Esophagus (tissue), 2 donors: Measurements from ENCODE around the gene GNB1L. TPM values are rescaled to one million over a fixed set of nuclear protein-coding genes. Genes with fewer than 3 reads are reported as not detected.

Experiments used
- H3K27ac ChIP-seq, 2 donors: one replicate each; pipeline ENCODE4 v1.5.1; 2013; ENCODE audit warnings: low read depth in 2 of 2, mild to moderate bottlenecking in 2 of 2, inconsistent platforms in 1 of 2, low read length in 1 of 2, moderate library complexity in 1 of 2
- H3K27me3 ChIP-seq, 2 donors: one replicate each; pipeline ENCODE4 v1.6.1; 2013; ENCODE audit warnings: low read length in 2 of 2, control low read depth in 1 of 2, mild to moderate bottlenecking in 1 of 2; ENCODE audit not compliant: insufficient read depth in 2 of 2, control insufficient read depth in 1 of 2
- H3K36me3 ChIP-seq, 2 donors: one replicate each; pipeline ENCODE4 v1.6.1; 2013; ENCODE audit warnings: low read length in 1 of 2; ENCODE audit not compliant: control insufficient read depth in 2 of 2, insufficient read depth in 2 of 2
- H3K4me1 ChIP-seq, 2 donors: one replicate each; pipeline ENCODE4 v1.6.1; 2013; ENCODE audit warnings: low read length in 1 of 2; ENCODE audit not compliant: control insufficient read depth in 2 of 2, insufficient read depth in 2 of 2
- H3K4me3 ChIP-seq, 2 donors: one replicate each; pipeline ENCODE4 v1.5.1; 2013; ENCODE audit warnings: low read length in 2 of 2, mild to moderate bottlenecking in 2 of 2, low read depth in 1 of 2, moderate library complexity in 1 of 2
- H3K9me3 ChIP-seq, 2 donors: one replicate each; pipeline ENCODE4 v1.6.1; 2013; ENCODE audit warnings: mild to moderate bottlenecking in 2 of 2, low read depth in 1 of 2, low read length in 1 of 2, moderate library complexity in 1 of 2; ENCODE audit not compliant: control insufficient read depth in 2 of 2, insufficient read depth in 1 of 2
- WGBS, 2 donors: extraction: QIAGEN DNeasy Blood & Tissue Kit; methylation state at CpG; one replicate each; pipeline ENCODE4 v1.1.7; 2013; 5-methylcytosine and 5-hydroxymethylcytosine counted together
- polyA plus RNA-seq, 2 donors: library from polyadenylated mRNA; stranded (reverse); fragments of 200-250 nt; gene quantifications; one replicate each; pipeline ENCODE4 v1.2.3, GENCODE V29; 2013
- donor health status: healthy with polysubstance abuse.
- donor health status: Bipolar disorder and iron deficiency.

Gene GNB1L
- polyA plus RNA-seq, 2 donors: 4.7 to 6.6 TPM

DNA sequence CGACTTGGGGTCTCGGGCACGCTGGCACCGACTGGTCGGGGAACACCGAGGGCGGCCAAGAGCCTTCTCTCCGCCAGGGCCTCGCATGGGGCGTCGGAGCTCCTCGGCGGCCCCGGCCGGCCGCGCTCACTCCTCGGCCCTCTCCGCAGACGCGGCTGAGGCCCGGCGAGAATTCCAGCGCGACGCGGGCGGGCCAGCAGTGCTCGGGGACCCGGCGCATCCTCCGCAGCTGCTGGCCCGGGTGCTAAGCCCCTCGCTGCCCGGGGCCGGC is 88.5 kb downstream of the GNB1L start:
- H3K27me3 ChIP-seq: peaks cover 0 to 16% of the 10 kb centered on the region in 2 donors
- no peaks in the 10 kb centered on the region for H3K36me3 ChIP-seq
- WGBS, 2 donors: 2% methylated on average over 31 to 36 of the region's 36 CpGs
- peak overlapping the region; percentile 26 to 38 for H3K27ac ChIP-seq
- H3K9me3 ChIP-seq: no peaks in the 10 kb centered on the region
- peak overlapping the region; percentile 46 to 49 for H3K4me3 ChIP-seq
- peaks cover 3 to 12% of the 10 kb centered on the region in 2 donors for H3K4me1 ChIP-seq

DNA sequence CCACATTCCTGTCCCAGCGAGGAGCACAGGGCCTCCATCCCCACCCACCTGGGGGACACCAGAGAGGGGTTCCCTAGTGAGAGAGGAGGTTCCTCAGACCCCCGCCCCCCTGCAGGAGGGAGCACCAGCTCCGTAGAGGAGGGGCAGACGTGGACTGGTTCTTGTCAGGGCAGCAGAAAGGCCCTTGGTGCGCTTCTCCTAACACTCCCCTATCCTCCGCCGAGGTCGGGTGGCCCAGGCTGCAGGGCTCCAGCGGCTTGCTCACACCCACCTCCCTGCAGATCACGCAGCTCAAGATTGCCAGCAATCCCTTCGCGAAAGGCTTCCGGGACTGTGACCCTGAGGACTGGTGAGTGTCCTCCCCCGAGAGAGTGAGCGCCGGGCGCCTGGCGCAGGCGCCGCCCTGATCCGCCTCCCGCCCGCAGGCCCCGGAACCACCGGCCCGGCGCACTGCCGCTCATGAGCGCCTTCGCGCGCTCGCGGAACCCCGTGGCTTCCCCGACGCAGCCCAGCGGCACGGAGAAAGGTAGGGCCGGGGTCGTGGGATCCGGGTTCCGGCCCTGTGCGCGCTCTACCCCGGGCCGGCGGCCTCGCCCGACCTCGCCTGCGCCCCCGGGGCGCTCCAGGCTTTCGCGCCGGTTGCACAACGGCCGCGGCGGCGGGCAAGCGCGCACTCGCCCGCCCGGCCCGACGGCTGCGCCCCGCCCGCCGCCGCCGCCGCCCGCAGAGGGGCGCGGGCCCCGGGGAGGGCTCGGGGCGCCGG is 89.0 kb downstream of the GNB1L start:
- Histone ChIP-seq H3K27ac (peak overlapping the region; percentile 26 to 38), H3K4me1 (peaks cover 7 to 14% of the 10 kb centered on the region in 2 donors), H3K9me3 (no peaks in the 10 kb centered on the region), H3K4me3 (peak overlapping the region; percentile 46 to 49), H3K36me3 (no peaks in the 10 kb centered on the region), H3K27me3 (peaks cover 0 to 18% of the 10 kb centered on the region in 2 donors)
- 5 to 7% methylated on average over 63 to 83 of the region's 83 CpGs for WGBS, 2 donors

DNA sequence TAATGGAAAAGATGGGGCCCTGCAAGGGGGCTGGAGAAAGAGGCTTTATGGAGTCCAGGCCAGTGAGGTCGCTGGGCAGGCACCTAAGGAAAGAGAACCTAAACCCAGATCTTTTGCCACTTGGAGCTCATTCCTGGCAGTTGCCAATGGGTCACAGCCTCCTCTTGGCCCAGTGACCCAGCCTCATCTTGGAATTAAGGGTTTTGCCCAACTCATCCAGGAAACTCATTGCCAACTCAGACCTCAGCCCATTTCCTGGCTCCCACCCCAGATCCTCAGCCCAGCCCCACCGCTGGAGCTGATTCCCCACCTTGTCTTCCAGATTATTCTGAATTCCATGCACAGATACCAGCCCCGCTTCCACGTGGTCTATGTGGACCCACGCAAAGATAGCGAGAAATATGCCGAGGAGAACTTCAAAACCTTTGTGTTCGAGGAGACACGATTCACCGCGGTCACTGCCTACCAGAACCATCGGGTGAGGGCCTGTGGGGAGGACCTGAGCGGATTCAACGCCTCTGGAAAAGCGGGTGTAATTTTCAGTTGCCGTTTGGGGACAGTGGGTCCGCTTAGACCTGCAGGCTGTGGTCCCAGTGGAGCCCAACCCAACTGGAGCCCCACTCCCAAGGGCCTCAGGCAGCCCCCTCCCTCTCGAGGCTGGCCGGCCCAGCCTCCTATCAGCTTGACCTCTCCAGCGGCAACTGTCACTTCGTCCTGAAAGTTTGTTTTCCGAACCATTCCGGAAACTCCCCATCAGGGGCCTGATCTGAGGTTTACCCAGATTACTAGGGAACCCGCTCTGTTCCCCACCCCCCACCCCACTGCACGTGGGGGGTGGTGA is 89.8 kb downstream of the GNB1L start:
- H3K27ac ChIP-seq: no peak overlapping the region
- no peaks in the 10 kb centered on the region for H3K36me3 ChIP-seq
- H3K4me1 ChIP-seq: peaks cover 7 to 14% of the 10 kb centered on the region in 2 donors
- WGBS, 2 donors: 64 to 75% methylated on average over 25 of the region's 25 CpGs
- no peak overlapping the region for H3K4me3 ChIP-seq
- H3K9me3 ChIP-seq: no peaks in the 10 kb centered on the region
- peaks cover 0 to 14% of the 10 kb centered on the region in 2 donors for H3K27me3 ChIP-seq

- H3K4me3 ChIP-seq: no peak overlapping the region
- H3K4me1 ChIP-seq: peaks cover 12 to 19% of the 10 kb centered on the region in 2 donors
- 73 to 82% methylated on average over 17 of the region's 17 CpGs for WGBS, 2 donors
- H3K27ac ChIP-seq: no peak overlapping the region
- H3K36me3 ChIP-seq: no peaks in the 10 kb centered on the region
- H3K9me3 ChIP-seq: no peaks in the 10 kb centered on the region
- peaks cover 0 to 20% of the 10 kb centered on the region in 2 donors for H3K27me3 ChIP-seq
These were observed 90.4 kb downstream of the GNB1L start for GRCh38 chr22:19764299-19764593.

DNA sequence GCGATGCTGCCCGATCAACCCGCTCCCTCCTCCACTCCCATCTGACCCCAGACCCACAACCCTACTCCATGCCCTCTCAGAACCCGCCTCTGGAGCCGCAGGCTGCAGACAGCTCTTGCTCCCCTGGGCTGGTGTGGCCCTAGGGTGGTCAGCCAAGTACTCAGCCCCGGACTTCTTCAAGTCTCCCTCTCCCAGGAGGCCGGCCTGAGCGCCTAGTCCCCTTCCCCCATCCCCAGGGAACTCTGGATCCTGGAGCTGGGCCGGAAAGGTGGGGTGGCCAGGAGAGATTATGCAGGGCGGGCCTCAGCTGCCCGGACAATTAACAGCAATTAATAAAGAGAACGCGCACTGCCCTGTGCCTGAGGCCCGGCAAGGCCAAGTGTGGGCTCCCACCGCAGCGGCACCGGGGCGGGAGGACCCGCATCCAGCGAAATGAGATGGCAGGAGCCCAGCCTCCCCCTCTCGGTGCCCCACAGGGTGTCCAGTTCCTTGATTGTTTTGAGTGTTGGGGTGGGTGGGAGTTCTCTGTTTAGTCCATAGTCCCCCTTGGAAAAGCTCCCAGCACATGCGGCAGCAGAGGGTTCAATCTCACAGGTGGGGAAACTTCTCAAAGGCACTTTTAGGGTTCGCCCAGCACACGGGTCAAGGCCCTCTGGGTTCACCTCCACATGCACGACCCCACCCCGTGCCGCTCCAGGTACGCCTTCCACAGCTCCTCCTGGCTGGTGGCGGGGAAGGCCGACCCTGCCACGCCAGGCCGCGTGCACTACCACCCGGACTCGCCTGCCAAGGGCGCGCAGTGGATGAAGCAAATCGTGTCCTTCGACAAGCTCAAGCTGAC is 91.0 kb downstream of the GNB1L start:
- H3K9me3 ChIP-seq: no peaks in the 10 kb centered on the region
- WGBS, 2 donors: 63 to 79% methylated on average over 39 of the region's 39 CpGs
- H3K4me3 ChIP-seq: no peak overlapping the region
- H3K27me3 ChIP-seq: peaks cover 0 to 24% of the 10 kb centered on the region in 2 donors
- H3K27ac ChIP-seq: no peak overlapping the region
- H3K36me3 ChIP-seq: no peaks in the 10 kb centered on the region
- H3K4me1 ChIP-seq: peaks cover 13 to 21% of the 10 kb centered on the region in 2 donors

DNA sequence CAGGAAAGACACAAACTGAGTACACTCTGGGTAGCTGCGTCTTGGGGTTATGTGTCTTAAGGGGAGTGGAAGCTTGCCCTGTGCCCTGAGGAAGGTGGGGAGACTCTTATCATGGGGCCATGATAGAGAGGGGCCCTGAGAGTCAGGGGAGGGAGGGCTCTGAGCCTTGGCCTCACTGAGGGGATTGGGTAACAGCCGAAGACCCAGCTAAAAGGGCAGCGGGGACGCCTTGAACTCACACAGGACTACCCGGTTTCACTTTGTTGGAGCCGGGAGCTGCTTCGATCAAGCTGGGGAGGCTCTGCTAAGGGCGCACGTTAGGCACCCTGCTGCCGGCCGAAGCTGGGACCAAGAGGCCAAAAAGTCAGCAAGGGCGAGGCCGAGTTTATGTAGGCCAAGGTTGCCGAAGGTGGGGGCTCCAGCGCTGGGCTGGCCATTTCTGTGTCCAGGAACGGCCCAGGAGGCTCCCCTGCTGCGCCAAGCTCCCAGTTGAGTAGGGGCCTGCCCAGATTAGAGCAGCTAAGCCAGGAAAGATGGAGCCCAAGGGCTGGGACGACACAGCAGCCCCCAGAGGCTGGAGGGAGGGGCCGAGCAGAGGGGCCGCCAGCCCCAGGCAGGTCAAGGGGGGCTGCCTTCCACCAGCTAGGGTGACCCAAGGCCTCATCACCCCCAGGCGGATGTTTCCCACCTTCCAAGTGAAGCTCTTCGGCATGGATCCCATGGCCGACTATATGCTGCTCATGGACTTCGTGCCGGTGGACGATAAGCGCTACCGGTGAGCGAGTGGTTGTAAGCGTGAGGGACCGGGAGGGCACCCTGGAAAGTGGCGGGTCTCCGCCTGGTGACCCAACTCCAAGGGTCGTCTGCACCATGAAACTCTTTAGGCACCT is 91.9 kb downstream of the GNB1L start:
- Histone ChIP-seq H3K27me3 (peaks cover 0 to 24% of the 10 kb centered on the region in 2 donors), H3K9me3 (no peaks in the 10 kb centered on the region), H3K27ac (no peak overlapping the region), H3K36me3 (no peaks in the 10 kb centered on the region), H3K4me1 (peaks cover 13 to 15% of the 10 kb centered on the region in 2 donors), H3K4me3 (no peak overlapping the region)
- WGBS, 2 donors: 79 to 88% methylated on average over 33 to 34 of the region's 34 CpGs

- Histone ChIP-seq H3K4me1 (peaks cover 13 to 17% of the 10 kb centered on the region in 2 donors), H3K4me3 (no peak overlapping the region), H3K27me3 (peaks cover 0 to 27% of the 10 kb centered on the region in 2 donors), H3K27ac (no peak overlapping the region), H3K36me3 (no peaks in the 10 kb centered on the region), H3K9me3 (no peaks in the 10 kb centered on the region)
- 79 to 89% methylated on average over 33 of the region's 33 CpGs for WGBS, 2 donors
These were observed 92.7 kb downstream of the GNB1L start for GRCh38 chr22:19761725-19762567.

DNA sequence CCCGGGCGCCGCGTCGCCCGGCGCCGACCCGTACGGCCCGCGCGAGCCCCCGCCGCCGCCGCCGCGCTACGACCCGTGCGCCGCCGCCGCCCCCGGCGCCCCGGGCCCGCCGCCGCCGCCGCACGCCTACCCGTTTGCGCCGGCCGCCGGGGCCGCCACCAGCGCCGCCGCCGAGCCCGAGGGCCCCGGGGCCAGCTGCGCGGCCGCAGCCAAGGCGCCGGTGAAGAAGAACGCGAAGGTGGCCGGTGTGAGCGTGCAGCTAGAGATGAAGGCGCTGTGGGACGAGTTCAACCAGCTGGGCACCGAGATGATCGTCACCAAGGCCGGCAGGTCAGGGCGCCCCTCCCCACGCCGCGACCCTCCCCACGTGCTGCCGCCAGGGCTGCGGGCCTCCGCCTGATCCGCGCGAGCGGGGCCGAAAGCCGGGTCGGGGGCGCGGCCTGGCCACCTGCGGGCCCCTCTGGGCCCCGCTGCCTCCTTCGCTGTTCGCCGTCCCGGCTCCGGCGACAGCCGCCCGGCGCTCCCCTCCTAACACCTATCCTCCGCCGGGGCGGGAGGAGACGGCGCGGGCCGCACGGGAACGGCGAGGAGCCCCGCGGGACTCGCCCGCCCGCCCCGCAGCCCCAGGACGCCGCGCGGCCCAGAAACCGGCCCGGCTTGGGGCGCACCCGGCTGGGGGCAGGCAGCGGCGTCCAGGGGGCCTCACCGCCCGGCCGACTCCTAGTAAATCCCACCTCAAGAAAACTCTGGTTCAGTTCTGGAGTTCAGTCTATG is 93.5 kb downstream of the GNB1L start:
- 10 to 15% methylated on average over 91 to 117 of the region's 117 CpGs for WGBS, 2 donors
- Histone ChIP-seq H3K36me3 (no peaks in the 10 kb centered on the region), H3K4me1 (peaks cover 13 to 23% of the 10 kb centered on the region in 2 donors), H3K4me3 (peak overlapping the region in 1 of 2 donors; percentile 50), H3K27me3 (peaks cover 0 to 35% of the 10 kb centered on the region in 2 donors), H3K27ac (no peak overlapping the region), H3K9me3 (no peaks in the 10 kb centered on the region)
